GM12892 (cell line): ENCODE measurements around the gene ABR.

ENCODE experiments used
- POLR2A ChIP-seq: IDR thresholded peaks from 2 replicates; pipeline ENCODE4 v1.6.1; 2011; ENCODE audit warnings: low read depth, low read length, control low read depth
- POLR2AphosphoS5 ChIP-seq: IDR thresholded peaks from 2 replicates; pipeline ENCODE4 v1.6.1; 2011; ENCODE audit warnings: low read depth, low read length, control low read depth
- TAF1 ChIP-seq: IDR thresholded peaks from 2 replicates; pipeline ENCODE4 v1.6.1; 2011; ENCODE audit warnings: low read depth, mild to moderate bottlenecking, control low read depth, low read length, borderline replicate concordance

DNA sequence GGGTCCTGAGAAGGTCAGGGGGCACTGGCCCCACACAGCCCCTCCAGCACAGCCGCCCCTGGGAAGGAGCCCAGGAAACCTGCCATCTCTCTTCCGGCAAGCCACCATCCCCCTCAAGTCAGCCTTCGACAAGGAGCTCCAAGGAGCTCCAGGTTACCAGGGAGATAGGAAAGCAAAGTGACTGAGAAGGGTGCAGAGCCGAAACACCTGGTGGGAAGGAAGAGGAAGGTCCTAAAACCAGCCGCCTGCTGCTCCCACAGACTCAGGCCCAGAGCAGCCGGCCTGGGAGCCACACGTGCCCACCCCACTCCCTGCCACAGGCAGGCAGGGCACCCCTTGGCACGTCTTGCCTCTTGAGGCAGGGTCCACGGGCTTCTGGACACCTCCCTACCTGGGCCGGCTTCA, 102.2 kb downstream of the ABR start:
- TF ChIP-seq POLR2A: no peak
- no peak for TF ChIP-seq POLR2AphosphoS5
- TF ChIP-seq TAF1: no peak
